Measurements from ENCODE around the gene ADGRA3.

ADGRA3 gene

DNA sequence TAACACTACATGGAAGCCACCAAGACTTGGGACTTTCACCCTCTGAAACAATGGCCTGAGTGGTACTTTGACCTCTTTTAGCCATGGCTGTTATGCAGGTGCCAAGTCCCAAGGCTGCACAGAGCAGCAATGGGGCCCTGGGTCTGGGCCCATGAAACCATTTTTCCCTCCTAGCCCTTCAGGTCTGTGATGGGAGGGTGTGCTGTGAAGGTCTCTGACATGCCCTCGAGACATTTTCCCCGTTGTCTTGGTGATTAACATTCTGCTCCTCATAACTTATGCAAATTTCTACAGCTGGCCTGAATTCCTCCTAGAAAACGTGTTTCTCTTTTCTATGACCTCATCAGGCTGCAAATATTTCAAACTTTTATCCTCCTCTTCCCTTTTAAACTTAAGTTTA lies 30.4 kb upstream of the ADGRA3 start:
- TF ChIP-seq, protein P1, sequence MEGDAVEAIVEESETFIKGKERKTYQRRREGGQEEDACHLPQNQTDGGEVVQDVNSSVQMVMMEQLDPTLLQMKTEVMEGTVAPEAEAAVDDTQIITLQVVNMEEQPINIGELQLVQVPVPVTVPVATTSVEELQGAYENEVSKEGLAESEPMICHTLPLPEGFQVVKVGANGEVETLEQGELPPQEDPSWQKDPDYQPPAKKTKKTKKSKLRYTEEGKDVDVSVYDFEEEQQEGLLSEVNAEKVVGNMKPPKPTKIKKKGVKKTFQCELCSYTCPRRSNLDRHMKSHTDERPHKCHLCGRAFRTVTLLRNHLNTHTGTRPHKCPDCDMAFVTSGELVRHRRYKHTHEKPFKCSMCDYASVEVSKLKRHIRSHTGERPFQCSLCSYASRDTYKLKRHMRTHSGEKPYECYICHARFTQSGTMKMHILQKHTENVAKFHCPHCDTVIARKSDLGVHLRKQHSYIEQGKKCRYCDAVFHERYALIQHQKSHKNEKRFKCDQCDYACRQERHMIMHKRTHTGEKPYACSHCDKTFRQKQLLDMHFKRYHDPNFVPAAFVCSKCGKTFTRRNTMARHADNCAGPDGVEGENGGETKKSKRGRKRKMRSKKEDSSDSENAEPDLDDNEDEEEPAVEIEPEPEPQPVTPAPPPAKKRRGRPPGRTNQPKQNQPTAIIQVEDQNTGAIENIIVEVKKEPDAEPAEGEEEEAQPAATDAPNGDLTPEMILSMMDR (conservative IDR thresholded peaks at IDR 0.05; ENCODE audit: control insufficient read depth, insufficient read depth, low read depth, low read length), result no peak
- DNase-seq (ENCODE audit: low read depth), result no peak
- H3K4me3 ChIP-seq (ENCODE audit: control insufficient read depth, low read depth, low read length), result no peak overlapping the region

DNA sequence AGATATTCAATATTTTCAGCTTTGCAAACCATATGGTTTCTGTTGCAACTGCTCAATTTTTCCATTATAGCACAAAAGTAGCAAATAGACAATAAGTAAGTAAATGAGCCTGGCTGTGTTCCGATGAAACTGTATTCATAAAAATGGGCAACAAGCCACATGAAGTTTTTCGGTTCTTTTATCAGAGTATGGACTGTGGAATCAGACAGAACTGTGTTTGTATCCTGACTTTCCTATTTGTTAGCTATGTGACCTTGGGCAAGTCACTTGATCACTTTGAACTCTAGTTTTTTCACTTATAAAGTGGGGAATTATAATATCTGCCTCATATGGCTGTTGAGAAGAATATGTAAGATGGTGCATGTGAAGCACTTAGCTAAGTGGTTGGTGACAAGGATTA lies 23.4 kb upstream of the ADGRA3 start:
- no peak for DNase-seq (ENCODE audit: low read depth)
- TF ChIP-seq, protein P1 (conservative IDR thresholded peaks at IDR 0.05; ENCODE audit: control insufficient read depth, insufficient read depth, low read depth, low read length), result no peak
- H3K4me3 ChIP-seq (ENCODE audit: control insufficient read depth, low read depth, low read length), result no peak overlapping the region

DNA sequence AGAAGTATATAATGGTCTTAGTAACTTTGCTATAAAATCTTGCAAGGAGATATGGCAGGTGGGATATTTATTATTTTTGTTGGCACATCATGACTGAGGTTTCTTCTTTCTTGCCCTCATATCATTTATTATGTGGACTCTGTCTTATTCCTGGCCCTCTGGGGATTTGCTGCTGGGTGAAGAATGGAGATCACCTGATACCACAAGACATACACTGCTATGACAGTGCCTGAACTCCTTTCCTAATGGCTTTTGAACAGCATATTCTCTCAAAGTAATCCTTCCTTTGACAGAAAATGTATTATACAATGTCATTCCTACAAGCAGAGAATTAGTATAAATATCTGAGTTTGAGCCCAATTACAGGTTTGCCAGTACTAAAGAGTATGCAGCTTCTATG lies 22.0 kb upstream of the ADGRA3 start:
- DNase-seq (ENCODE audit: low read depth), result no peak
- TF ChIP-seq, protein P1 (conservative IDR thresholded peaks at IDR 0.05; ENCODE audit: control insufficient read depth, insufficient read depth, low read depth, low read length), result no peak
- H3K4me3 ChIP-seq (ENCODE audit: control insufficient read depth, low read depth, low read length), result no peak overlapping the region

DNA sequence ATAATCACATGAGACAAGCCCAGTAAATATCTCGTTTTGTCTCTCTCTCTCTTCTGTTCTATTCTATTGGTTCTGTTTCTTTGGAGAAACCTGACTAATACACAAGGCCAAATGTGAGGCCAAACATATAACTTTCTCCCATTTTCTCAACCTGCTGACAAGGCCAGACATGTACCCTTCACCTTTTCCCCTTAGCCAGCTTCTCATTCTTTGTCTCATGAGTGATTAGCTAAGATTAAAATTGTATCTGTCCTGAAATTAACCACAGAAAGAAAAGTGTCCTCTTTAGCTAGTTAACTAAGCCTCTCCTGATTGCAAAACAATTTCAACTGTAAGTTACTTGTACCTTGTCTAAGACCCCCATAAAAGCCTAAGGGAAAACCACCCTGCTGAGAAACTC lies 18.5 kb upstream of the ADGRA3 start:
- TF ChIP-seq, protein P1 (conservative IDR thresholded peaks at IDR 0.05; ENCODE audit: control insufficient read depth, insufficient read depth, low read depth, low read length), result no peak
- H3K4me3 ChIP-seq (ENCODE audit: control insufficient read depth, low read depth, low read length), result no peak overlapping the region
- no peak for DNase-seq (ENCODE audit: low read depth)

DNA sequence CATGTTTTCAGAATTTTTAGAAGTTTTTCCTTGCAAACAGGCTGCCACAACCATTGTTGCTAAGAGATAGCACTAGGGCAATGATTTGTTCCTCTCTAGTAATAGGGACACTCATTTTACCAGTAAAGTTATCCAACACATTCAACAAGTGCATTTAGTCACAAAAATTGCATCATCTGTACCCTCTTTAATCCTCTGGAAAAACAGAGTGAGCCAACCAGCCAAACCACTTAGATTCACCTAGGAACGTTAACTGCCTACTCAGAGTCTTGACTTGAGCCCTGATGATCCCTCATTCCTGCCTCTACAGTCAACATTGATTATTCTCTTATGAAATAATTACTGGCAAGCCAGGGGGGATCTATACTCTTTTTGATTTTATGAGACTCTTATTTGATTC lies 17.0 kb upstream of the ADGRA3 start:
- TF ChIP-seq, protein P1 (conservative IDR thresholded peaks at IDR 0.05; ENCODE audit: control insufficient read depth, insufficient read depth, low read depth, low read length), result no peak
- DNase-seq (ENCODE audit: low read depth), result peak; percentile 3
- no peak overlapping the region for H3K4me3 ChIP-seq (ENCODE audit: control insufficient read depth, low read depth, low read length)

DNA sequence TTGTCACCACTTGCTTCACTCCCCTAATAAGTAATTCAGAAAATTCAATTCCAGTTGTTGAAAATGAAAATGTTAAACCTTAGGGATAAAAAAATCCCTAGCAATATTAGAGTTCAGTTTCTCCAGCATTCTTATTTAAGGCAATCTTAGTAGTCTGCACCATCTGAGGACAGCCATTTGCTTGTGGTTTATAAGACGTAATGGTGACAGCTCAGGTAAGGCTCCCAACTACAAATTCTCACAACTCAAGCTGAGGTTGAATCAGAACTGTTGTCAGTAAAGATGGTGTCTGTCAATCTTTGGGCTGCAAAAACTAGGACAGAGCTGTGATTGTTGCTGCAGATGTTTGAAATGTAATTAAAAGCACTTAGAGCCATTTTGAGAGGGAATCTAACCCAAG lies 16.3 kb upstream of the ADGRA3 start:
- no peak overlapping the region for H3K4me3 ChIP-seq (ENCODE audit: control insufficient read depth, low read depth, low read length)
- TF ChIP-seq, protein P1 (conservative IDR thresholded peaks at IDR 0.05; ENCODE audit: control insufficient read depth, insufficient read depth, low read depth, low read length), result no peak
- no peak for DNase-seq (ENCODE audit: low read depth)
